KOPT-K1 (cell line): ENCODE results near the gene ERBB4.

Experiments
- H3K27ac ChIP-seq: fragments of 200-600 bp; sonication (generic); 2 replicates; pipeline ENCODE4 v1.5.1; 2016; ENCODE audit warnings: antibody characterized with exemption, mild to moderate bottlenecking, low read depth, low read length; ENCODE audit not compliant: poor library complexity, severe bottlenecking
- H3K36me3 ChIP-seq: fragments of 200-600 bp; sonication (generic); 2 replicates; pipeline ENCODE4 v1.5.1; 2017; ENCODE audit warnings: antibody characterized with exemption, mild to moderate bottlenecking, low read length, moderate library complexity; ENCODE audit not compliant: insufficient read depth
- H3K9me3 ChIP-seq: fragments of 200-600 bp; sonication (generic); 2 replicates; pipeline ENCODE4 v1.5.1; 2017; ENCODE audit warnings: antibody characterized with exemption, low read length, mild to moderate bottlenecking; ENCODE audit not compliant: insufficient read depth, poor library complexity, severe bottlenecking

Gene ERBB4

GRCh38 chr2:212385241-212385640, 153.4 kb downstream of the ERBB4 start:
- H3K36me3 ChIP-seq: no peaks in the 10 kb centered on the region
- no peak overlapping the region for H3K27ac ChIP-seq
- H3K9me3 ChIP-seq: no peaks in the 10 kb centered on the region

DNA sequence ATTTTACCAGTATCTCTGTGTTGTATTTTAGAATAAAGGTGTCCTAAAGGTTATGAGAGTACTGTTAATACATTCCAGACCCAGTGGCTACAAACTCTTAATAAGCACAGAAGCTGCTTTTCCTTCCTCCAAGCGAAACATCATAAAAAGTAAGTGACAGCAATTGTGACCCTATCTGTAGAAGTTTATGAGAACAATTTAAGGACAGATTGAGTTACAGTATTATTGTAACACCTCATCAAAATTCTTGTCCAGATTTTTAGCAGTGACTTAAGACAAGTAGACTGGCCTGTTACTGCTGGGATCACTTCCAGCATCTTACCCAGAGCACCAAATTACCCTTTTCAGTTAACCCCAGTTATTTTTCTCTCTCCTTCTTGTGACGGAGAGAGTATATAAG, 154.6 kb downstream of the ERBB4 start:
- Histone ChIP-seq H3K9me3 (no peaks in the 10 kb centered on the region), H3K27ac (no peak overlapping the region), H3K36me3 (no peaks in the 10 kb centered on the region)

DNA sequence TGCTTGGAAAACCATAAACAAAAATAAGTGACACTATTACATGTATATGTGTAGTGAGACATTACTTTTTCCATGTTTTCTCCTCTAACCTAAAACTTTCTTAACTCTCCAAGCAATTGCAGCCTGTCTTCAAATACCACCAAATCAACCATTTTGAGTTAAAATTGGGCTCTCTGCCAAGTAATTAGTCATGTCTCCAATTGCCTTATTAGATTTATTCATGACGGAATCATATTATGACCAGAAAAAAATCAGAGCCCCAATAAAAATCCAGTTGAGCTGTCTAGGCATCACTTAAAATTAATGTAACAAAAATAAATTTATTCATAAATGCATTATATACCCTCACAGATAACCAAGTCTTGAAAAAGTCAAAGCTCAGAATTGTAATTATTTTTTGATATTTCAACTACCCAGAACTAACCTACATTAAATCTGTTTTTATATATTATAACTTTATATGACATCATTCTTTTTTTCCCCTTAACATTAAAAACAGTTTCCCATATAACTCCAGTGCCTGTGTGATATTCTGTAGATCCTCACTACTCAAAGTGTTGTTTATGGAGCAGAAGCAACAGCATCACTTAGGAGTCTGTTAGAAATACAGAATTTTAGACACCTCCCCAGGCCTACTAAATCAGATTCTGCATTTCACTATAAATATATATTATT, 157.0 kb downstream of the ERBB4 start:
- no peaks in the 10 kb centered on the region for H3K9me3 ChIP-seq
- no peak overlapping the region for H3K27ac ChIP-seq
- no peaks in the 10 kb centered on the region for H3K36me3 ChIP-seq

GRCh38 chr2:212379103-212379502, 159.5 kb downstream of the ERBB4 start:
- H3K9me3 ChIP-seq: no peaks in the 10 kb centered on the region
- no peak overlapping the region for H3K27ac ChIP-seq
- no peaks in the 10 kb centered on the region for H3K36me3 ChIP-seq

DNA sequence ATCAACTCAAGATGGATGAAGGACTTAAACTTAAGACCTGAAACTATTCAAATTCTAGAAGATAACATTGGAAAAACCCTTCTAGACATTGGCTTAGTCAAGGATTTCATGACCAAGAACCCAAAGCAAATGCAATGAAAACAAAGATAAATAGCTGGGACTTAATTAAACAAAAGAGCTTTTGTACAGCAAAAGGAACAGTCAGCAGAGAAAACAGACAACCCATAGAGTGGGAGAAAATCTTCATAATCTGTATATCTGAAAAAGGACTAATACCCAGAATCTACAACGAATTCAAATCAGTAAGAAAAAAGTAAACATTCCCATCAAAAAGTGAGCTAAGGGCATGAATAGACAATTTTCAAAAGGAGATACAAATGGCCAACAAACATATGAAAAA, 171.2 kb downstream of the ERBB4 start:
- H3K36me3 ChIP-seq: no peaks in the 10 kb centered on the region
- H3K9me3 ChIP-seq: no peaks in the 10 kb centered on the region
- no peak overlapping the region for H3K27ac ChIP-seq

DNA sequence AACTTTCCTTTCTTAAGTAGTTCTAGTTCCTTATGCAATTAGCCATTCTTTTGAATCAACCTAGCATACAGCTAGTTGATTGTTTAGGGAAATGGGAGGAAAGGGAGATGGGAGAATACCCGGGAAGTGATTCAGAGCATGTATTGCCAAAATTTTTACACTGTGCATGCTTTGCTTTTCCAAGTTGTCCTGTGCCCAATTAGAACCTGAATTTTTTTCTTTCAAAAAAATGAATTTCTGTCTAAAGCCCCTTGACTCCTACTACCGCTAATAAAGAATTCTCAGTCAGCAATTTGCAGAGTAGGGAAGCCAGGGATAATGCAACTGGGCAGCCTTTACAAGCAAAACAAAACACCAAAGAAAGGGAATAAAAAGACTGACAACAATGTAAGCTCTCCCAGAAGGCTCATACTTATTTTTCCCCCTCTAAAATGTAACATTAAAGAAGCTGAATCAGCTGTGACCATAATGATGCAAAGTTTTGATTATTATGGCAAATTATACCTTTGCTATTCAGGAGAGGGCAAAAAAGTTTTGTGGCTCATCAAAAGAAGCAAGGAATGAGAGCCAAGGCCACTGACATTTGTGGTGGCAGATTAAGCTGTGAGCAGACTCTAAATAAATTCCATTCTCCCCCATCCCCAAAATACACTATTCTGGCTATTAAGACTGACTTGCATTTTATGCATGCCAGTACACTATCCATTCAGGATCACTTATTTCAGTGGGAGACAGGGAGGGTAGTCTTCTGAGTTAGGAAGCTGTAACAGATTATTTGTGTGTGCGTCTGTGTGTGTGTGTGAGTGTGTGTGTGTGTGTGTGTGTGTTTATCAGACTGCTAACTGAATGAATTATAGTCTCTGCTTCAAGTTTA, 174.3 kb downstream of the ERBB4 start:
- Histone ChIP-seq H3K27ac (no peak overlapping the region), H3K36me3 (no peaks in the 10 kb centered on the region), H3K9me3 (no peaks in the 10 kb centered on the region)

- Histone ChIP-seq H3K27ac (no peak overlapping the region), H3K36me3 (no peaks in the 10 kb centered on the region), H3K9me3 (no peaks in the 10 kb centered on the region)
Observed at GRCh38 chr2:212361174-212361756, 177.3 kb downstream of the ERBB4 start.

- no peak overlapping the region for H3K27ac ChIP-seq
- no peaks in the 10 kb centered on the region for H3K9me3 ChIP-seq
- H3K36me3 ChIP-seq: no peaks in the 10 kb centered on the region
Observed at GRCh38 chr2:212360068-212360460, 178.5 kb downstream of the ERBB4 start.

DNA sequence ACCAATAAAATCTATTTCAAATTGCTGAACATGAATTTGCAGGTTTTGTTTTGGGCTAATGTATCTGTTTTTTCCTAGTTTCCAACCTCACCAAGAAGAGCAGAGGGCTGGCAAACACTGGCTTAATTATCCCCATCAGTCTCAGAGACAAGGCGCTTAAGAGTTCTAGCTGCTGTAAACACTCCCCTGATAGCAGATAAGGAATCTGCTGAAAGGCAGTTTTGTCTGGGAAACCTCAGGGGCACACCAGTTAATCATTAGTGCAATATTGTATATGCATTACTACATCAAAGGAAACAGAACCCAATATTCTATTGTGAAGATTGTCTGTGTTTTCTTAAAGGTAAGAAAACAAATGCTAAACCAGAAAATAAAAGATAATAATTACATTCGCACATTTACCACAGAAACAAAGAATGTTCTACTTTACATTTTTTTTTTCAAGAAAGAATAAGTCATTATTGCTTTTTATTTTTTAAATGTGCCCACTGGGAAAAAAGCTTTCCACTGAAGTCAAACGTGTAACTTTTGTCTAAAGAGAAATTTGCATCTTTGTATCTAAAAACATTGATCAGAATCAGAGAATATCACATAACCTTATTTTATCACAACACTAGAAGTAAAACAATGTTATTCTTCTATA, 179.1 kb downstream of the ERBB4 start:
- Histone ChIP-seq H3K36me3 (no peaks in the 10 kb centered on the region), H3K27ac (no peak overlapping the region), H3K9me3 (no peaks in the 10 kb centered on the region)

GRCh38 chr2:212357606-212358005, 181.0 kb downstream of the ERBB4 start:
- no peaks in the 10 kb centered on the region for H3K9me3 ChIP-seq
- H3K36me3 ChIP-seq: no peaks in the 10 kb centered on the region
- H3K27ac ChIP-seq: no peak overlapping the region

DNA sequence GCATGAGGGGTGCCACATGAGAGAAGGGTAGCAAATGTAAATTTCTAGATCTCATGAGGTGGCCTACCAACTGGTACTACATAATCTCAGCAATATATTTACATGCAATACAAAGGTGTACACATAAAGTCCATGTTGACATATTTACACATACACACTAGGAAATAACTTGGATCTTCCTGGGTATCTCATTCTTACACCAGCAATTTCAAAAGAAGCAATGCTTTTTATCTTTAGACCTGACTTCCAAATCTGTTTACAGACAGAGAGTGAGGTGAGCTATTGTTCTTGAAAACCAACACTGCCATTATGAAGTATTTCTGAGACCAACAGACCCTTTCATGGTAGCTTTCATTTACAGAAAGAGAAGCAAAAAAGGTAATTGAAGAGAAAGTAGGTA, 184.2 kb downstream of the ERBB4 start:
- no peak overlapping the region for H3K27ac ChIP-seq
- no peaks in the 10 kb centered on the region for H3K9me3 ChIP-seq
- no peaks in the 10 kb centered on the region for H3K36me3 ChIP-seq

DNA sequence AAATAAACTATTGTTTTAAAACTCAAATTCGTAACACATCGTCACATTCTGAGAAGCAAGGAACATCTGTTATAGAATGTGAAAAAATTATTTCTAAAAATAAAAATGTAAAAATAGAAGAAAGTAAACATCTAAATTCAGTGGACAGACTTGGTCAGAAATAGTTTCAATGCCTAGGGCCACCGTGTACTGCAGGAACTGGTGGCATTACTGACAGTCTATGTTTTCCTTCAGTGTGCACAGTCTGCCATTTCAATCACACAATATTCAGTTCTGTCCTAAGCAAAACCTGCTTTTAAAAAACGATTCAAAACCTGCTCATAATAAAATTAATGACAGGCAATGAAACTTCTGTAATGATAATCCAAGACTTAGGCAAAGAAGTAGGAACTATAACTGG, 190.1 kb downstream of the ERBB4 start:
- no peaks in the 10 kb centered on the region for H3K9me3 ChIP-seq
- no peak overlapping the region for H3K27ac ChIP-seq
- H3K36me3 ChIP-seq: no peaks in the 10 kb centered on the region

DNA sequence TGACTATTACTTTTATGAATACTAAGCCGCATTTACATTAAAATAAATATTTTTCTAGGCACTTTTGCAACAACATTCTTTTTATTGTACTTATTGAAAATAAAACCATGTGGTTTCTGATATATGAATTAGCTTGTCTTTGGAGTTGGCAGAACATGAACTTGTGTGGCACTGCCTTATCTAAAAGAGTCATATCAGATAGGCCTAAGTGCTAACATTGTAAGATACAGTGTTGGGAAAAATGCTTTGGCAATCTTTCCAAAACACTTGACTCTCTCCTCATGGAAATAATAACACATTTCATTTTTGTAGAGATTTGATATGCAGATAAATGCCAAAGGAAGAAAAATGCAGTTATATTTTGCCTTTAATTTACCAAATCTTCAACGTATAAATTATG, 191.7 kb downstream of the ERBB4 start:
- Histone ChIP-seq H3K36me3 (no peaks in the 10 kb centered on the region), H3K27ac (no peak overlapping the region), H3K9me3 (no peaks in the 10 kb centered on the region)

DNA sequence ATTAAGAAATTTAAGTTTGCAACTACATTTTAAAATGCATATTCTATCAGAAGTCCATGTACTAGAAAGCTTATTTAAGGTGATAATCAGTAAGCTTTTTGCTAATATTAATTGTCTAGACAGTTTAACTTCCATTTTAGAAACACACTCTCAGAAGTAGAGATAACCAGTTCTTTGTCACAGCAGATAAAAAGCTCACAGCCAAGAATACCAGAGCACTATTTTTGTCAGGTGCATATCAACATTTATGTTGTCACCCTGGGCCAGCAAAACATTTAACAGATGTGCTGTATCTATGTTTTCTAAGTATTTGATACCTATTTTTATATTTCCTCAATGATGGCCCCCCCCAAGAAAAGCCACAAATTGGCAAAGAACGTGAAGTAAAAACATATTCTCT, 192.6 kb downstream of the ERBB4 start:
- H3K9me3 ChIP-seq: no peaks in the 10 kb centered on the region

DNA sequence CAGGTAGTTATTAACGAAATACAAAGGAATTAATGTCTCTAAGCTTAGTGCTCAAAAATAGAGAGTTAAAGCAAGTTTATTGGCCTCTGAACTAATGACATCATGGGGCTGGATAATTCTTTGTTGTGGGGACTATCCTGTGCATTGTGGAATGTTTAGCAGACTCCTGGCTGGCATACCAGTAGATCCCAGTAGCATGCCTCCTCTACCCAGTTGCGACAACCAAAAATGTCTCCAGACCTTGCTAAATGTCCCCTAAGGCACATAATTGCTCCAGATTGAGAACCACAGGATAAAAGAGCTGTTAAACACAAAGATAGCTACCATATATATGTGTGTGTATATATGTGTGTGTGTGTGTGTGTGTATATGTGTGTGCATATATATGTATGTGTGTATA, 194.5 kb downstream of the ERBB4 start:
- no peak overlapping the region for H3K27ac ChIP-seq
- no peaks in the 10 kb centered on the region for H3K9me3 ChIP-seq
- H3K36me3 ChIP-seq: no peaks in the 10 kb centered on the region

More for the DNA sequence above, 192.6 kb downstream of the ERBB4 start:
- no peak overlapping the region for H3K27ac ChIP-seq
- H3K36me3 ChIP-seq: no peaks in the 10 kb centered on the region
